Activated naive CD4-positive, alpha-beta T cell treated with anti-CD3 and anti-CD28 coated beads, Interleukin-2, amount 50 U/mL, for 24 hours (primary cell): Measurements from ENCODE around the gene PDE9A.
A peak's percentile ranks its signal among the peaks of the same experiment; 100 is the strongest.

Experiments
- H3K27ac Mint-ChIP-seq: one replicate; pipeline ENCODE4 v1.8.0; 2021; ENCODE audit warnings: mild to moderate bottlenecking, mixed read lengths
- H3K27me3 Mint-ChIP-seq: one replicate; pipeline ENCODE4 v1.8.0; 2021; ENCODE audit warnings: mixed read lengths
- H3K36me3 Mint-ChIP-seq: one replicate; pipeline ENCODE4 v1.8.0; 2021; ENCODE audit warnings: mixed read lengths
- H3K4me1 Mint-ChIP-seq: one replicate; pipeline ENCODE4 v1.8.0; 2021; ENCODE audit warnings: mixed read lengths
- H3K4me3 Mint-ChIP-seq: one replicate; pipeline ENCODE4 v1.8.0; 2021; ENCODE audit warnings: mild to moderate bottlenecking, mixed read lengths
- H3K9me3 Mint-ChIP-seq: one replicate; pipeline ENCODE4 v1.8.0; 2021; ENCODE audit warnings: mixed read lengths

The PDE9A gene

DNA sequence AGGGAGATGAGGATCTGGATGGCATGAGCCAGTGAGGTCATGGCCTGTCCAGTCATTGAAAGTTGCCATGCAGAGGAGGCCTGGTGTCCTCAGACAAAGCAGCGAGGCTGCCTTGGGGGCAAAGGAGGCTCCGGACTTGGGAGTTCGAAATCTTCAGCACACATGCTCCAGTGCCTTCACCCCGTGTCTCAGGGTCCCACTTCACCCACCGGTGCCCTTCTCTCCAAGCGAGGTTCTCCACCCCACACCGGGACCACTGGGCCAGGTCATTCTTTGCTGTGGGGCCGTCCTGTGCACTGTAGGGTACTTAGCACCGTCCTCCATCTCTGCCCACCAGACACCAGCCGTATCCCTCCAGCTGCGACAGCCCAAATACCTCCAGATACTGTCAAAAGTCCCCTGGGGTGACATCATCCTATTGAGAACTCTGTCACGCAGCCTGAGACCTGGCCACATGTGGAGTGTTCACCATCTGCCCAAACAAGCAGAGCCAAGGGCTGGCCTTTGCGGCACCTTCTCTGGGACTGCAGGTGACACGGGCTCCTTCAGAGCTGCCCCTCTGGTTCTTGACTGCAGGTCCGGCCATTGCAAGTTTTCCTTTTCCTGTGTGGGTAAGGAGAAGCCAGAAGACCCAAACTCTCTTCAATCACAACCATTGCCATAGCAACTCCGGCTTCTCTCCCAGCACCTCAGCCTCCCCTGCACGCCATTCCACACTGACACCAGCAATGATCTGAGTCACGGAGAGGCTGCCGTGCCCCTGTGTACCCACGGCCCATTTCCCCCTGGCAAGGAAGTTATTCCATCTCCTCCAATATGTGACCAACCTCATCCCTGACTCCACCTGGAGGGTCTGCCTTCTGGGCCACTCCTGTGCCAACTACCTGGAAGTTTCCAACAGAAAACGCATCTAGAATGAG, 20.4 kb upstream of the PDE9A start:
- Mint-ChIP-seq H3K4me3 (no peak overlapping the region), H3K27ac (no peak overlapping the region), H3K36me3 (no peaks in the 10 kb centered on the region), H3K9me3 (no peaks in the 10 kb centered on the region), H3K27me3 (no peaks in the 10 kb centered on the region), H3K4me1 (no peaks in the 10 kb centered on the region)

DNA sequence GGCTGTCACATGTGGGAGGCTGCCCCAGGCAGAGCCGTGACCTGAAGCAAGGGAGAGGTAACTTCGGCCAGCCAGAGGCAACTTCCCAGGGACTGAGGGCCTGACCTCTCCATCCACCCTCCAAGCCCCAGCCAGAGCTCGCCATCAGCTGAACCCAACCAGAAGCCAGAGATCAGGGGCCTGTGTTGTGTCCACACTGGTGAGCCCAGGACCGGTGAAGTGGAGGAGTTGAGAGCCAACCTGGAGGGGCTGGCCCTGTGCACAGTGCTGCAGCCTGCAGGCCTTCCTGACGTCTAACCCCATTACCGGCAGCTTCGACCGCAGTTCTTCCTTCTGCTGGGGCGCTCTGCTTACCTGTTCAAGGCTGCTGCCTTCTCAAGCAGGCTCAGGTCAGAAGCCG, 19.6 kb upstream of the PDE9A start:
- no peak overlapping the region for H3K4me3 Mint-ChIP-seq

DNA sequence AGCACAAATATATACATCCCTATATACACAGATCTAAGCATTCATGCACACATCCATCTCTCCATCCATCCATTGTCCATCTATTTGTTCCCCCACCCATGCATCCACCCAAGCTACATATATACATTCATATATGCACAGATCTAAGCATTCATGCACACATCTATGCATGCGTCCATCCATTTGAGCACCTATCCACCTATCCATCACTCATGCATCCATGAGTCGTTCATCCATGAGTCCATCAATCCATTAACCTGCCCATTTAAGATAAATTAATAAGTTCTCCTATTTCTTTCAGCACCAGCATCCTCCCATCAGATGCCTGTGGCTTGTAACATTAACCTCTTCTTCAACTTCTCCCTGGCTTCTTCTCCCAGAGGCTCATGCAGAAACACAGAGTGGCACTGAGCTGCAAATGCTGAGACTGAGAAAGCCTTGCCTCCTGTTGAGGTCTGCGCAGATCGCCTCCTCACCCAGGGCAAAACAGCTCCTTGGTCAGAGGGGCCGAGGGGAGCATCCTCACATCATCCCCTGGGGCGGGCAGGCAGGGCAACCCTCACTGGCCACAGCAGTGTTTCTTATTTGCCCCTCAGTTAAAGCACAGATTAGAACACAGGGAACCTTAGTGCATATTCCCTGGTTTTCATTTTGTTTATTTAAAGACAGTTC, 17.4 kb upstream of the PDE9A start:
- H3K27ac Mint-ChIP-seq: no peak overlapping the region
- no peaks in the 10 kb centered on the region for H3K27me3 Mint-ChIP-seq
- no peaks in the 10 kb centered on the region for H3K36me3 Mint-ChIP-seq
- no peaks in the 10 kb centered on the region for H3K4me1 Mint-ChIP-seq
- H3K4me3 Mint-ChIP-seq: no peak overlapping the region
- no peaks in the 10 kb centered on the region for H3K9me3 Mint-ChIP-seq

More for the DNA sequence above, 19.6 kb upstream of the PDE9A start:
- no peaks in the 10 kb centered on the region for H3K9me3 Mint-ChIP-seq
- H3K27me3 Mint-ChIP-seq: no peaks in the 10 kb centered on the region
- no peaks in the 10 kb centered on the region for H3K36me3 Mint-ChIP-seq
- H3K27ac Mint-ChIP-seq: no peak overlapping the region
- no peaks in the 10 kb centered on the region for H3K4me1 Mint-ChIP-seq

GRCh38 chr21:42636520-42637266, 16.7 kb upstream of the PDE9A start:
- Mint-ChIP-seq H3K4me3 (no peak overlapping the region), H3K27ac (no peak overlapping the region), H3K9me3 (no peaks in the 10 kb centered on the region), H3K4me1 (no peaks in the 10 kb centered on the region), H3K36me3 (no peaks in the 10 kb centered on the region), H3K27me3 (no peaks in the 10 kb centered on the region)

DNA sequence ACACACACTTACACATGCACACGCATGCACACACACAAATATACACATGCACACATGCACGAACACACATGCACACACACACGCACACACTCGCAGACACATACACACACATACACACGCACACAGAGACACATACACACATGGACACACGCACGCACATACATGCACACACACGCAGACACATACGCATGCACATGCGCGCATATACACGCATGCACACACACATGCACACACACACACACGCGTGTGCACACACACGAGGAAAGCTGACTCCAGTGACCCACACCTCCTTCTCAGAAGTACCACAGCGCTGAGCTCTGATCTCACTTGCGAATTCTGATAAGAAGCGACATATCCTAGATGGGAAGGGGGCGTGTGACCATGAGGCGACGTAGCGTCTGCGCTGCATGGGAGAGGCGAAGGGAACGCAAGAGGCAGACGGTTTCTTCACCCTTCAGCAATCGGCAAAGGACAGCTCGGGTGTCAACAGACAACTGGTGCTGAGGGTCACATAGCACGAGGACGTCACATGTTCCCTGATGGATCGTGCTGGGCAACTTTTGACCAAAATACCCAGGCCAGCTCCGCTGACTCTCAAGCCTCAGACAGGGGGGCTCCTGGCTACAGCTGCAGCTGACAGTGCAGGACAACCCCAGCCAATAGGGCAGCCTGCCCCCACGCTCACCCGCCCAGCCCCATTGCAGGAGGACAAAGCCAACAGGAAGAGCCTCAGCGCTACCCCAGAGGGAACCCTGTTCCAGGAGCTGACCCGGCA, 16.0 kb upstream of the PDE9A start:
- Mint-ChIP-seq H3K27me3 (no peaks in the 10 kb centered on the region), H3K4me3 (no peak overlapping the region), H3K9me3 (no peaks in the 10 kb centered on the region), H3K4me1 (no peaks in the 10 kb centered on the region), H3K36me3 (no peaks in the 10 kb centered on the region), H3K27ac (no peak overlapping the region)

DNA sequence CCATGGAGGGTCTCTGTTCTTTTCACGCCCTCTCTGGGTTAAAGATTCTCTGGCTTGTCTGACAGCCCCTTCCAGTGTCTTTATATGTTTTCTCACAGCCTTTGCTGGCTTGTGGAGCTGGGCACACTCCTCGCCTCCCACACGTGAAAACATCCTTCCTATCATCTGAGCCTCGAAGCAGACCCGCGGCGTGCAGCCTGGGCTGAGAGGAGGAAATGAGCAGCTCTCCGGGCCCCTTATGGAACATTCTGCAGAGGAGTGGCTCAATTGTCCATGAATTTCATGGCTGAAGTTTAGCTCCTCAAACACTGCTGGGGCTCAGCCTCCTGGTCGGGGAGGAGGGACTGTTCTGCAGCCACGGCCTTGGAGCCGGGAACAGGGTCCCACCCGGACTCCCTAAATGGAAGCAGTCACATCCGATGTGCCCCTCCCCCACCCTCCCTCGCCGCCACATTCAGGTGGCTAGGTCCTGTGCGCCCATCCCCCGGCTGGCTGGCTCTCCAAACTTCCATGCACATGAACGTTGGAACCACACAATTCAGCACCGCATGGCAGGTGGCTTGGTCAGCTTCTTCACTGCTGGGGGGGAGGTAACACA, 15.1 kb upstream of the PDE9A start:
- Mint-ChIP-seq H3K36me3 (no peaks in the 10 kb centered on the region), H3K27me3 (no peaks in the 10 kb centered on the region), H3K4me1 (no peaks in the 10 kb centered on the region), H3K4me3 (no peak overlapping the region), H3K27ac (no peak overlapping the region), H3K9me3 (no peaks in the 10 kb centered on the region)

DNA sequence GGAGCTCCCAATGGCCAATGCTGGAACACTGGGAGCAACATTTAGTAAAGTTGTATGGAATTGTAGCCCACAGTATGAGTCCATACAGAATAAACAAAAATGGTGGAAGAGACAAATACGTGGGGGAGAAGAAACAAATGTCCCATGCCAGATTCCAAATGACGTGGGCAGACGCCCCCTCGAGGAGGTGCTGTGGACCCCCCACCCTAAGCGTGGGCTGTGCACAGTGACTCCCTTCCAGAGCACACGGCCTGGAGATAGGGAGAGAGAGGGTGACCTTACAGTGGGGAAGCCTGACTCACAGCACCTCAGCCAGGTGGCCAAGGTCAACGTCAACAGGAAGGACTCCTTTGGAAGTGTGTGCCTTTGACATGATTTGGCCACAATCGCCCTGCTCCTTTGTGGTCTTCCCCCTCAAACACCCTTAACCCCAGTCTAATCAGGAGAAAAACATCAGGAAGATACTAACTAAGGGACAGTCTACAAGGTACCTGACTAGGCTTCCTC, 13.7 kb upstream of the PDE9A start:
- Mint-ChIP-seq H3K36me3 (no peaks in the 10 kb centered on the region), H3K4me3 (no peak overlapping the region), H3K27ac (no peak overlapping the region), H3K9me3 (no peaks in the 10 kb centered on the region), H3K27me3 (no peaks in the 10 kb centered on the region), H3K4me1 (no peaks in the 10 kb centered on the region)

DNA sequence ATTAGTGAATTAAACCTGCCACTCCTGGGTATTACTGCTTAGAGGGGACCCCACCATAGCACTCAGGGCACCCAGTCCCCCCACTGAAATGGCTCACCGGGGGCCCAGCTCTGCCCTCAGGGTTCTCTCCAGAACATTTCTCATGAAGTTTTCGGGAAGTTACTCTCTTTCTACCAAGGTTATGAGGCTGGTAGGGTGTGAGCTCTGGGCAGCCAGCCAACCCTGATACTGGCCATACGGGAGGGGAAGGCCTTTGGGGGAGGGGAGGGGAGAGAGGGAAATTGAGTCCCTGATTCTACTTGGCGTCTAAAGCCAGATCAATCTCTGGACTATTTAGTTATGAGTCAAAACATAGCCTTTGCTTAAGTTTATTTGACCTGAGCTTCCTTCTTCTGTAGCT, 12.9 kb upstream of the PDE9A start:
- Mint-ChIP-seq H3K27me3 (no peaks in the 10 kb centered on the region), H3K9me3 (no peaks in the 10 kb centered on the region), H3K4me3 (no peak overlapping the region)

DNA sequence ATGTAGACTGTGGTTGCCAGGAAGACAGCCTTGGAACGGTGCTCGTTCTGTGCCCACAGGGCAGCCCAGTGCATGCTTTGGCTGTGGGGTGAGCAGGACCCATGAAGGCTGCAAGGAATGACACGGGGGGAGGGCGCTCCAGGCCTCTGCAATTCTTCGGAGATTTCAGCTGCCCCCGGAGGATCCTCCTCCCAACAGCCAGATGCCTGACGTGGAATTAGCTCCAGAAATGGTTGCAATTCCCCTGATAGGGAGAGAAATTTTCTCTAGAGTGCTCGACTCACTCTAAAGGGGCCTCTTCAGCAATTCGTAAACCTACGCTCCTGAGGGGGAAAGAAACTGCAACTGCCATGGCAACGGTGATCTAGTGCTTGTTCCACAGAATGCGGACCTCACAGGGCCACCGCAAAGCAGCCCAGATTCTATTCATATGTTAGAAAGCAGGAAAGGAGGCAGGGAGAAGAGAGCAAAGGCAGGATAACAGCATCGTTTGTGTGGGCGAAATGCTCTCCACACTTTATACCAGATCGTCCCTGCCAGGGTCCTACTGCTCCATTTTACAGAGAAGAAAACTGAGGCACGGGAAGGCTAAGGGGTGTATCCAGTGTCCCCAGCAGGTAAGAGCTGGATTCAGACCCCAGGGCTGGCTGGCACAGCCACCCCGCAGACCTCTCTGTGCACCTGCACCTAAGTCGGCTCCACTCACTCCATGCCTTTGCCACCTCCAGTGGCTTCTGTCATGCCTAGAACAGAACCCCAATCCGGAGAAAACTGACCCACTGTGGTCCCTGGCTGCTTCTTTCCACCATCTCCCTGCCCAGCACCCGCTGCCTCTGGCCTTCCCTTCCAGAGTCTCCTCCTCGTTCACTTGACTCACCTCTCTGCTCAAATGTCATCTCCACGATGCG, 11.9 kb upstream of the PDE9A start:
- H3K27me3 Mint-ChIP-seq: no peaks in the 10 kb centered on the region
- no peaks in the 10 kb centered on the region for H3K36me3 Mint-ChIP-seq
- H3K27ac Mint-ChIP-seq: no peak overlapping the region
- H3K4me1 Mint-ChIP-seq: no peaks in the 10 kb centered on the region
- H3K9me3 Mint-ChIP-seq: no peaks in the 10 kb centered on the region
- no peak overlapping the region for H3K4me3 Mint-ChIP-seq

More for the DNA sequence above, 12.9 kb upstream of the PDE9A start:
- H3K27ac Mint-ChIP-seq: no peak overlapping the region
- H3K36me3 Mint-ChIP-seq: no peaks in the 10 kb centered on the region
- H3K4me1 Mint-ChIP-seq: no peaks in the 10 kb centered on the region

- Mint-ChIP-seq H3K27ac (no peak overlapping the region), H3K4me1 (no peaks in the 10 kb centered on the region), H3K27me3 (no peaks in the 10 kb centered on the region), H3K36me3 (no peaks in the 10 kb centered on the region), H3K4me3 (no peak overlapping the region), H3K9me3 (no peaks in the 10 kb centered on the region)
Measured at GRCh38 chr21:42642219-42642745, 11.1 kb upstream of the PDE9A start.

DNA sequence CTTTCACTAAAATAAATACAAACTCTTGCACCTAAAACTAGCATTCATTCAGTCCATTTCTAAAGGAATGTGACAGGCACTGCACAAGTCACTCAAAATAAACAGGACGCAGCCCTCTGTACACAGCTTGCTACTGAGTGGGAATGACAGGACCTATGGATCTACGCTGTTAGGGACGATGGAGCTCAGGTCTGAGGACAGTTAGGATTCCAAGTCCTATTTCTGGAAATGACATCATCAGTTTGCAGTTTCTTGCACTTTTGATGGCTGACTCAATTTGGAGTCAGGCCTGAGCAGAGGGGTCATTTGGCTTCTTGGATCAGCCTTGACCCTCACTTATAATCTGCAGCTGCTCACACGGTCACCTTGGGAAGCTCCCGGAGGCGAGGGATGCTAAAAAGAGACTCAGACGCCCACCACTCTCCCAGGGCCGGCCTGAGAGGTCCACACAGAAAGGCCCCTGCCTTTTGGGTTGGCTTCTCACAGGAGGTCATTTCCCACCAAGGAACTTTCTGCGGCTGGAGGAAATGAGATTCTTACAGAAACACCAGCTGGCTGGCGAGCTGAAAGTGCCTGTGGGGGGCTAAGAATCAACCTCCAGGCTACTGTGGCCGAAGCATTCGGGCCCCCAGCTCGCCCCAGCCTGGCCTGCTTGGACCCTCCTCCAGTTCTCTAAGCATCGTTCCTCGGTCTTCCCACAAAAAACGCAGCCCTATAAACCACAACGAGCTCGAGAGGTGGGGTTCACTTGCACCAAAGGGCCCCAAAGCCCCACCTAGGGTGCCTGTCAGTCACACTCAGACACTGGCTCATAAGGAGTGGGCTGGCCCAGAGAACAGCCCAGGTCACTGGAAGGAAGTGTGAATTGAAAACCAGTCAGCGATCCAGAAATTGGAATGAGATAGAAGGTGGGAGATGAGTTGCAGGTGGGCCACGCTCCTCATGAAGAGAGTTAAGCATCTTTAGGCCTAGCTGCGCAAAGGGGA, 8.9 kb upstream of the PDE9A start:
- Mint-ChIP-seq H3K36me3 (no peaks in the 10 kb centered on the region), H3K4me3 (no peak overlapping the region), H3K4me1 (no peaks in the 10 kb centered on the region), H3K27me3 (no peaks in the 10 kb centered on the region), H3K9me3 (no peaks in the 10 kb centered on the region), H3K27ac (peak overlapping the region; percentile 85)

DNA sequence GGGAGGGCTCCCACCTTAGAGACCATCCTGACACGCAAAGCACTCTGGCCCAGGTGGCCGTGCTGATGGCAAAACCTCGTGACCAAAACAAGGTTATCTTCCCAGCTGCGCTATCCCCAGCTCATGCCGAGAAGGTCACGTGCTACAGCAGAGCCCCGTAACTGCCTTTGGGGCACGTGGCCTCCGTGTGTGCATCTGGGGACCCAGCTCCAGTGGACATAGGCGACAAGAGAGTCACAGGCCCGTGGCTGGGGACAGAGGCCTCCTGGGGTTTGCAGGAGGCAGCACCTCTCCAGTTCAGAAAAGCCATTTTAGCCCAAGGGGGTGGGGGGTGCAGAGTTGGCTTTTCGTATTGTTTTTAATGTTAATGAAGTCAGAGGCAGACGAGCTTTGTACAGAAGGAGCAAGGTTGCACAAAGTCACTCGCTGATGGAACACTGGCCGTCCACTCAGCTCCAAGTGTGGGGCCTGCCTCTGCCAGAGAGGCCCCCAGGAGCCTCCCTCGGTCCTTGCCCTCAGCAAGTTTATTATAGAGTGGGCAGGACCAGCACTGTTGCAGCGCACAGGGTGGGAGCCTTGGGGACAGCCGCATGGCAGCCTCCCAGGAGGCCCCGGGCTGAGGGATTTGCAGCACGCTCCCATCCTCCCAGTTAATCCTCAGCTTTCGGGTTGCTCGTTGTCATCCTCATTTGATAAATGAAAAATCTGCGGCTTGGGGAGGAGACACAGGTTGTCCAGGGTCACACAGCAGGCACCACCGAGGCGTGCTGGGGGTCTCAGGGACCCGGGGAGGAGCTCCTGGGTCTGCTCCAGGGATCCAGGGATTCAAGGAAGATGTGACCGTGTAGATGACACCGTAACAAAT, 8.0 kb upstream of the PDE9A start:
- Mint-ChIP-seq H3K4me3 (no peak overlapping the region), H3K36me3 (no peaks in the 10 kb centered on the region), H3K27me3 (no peaks in the 10 kb centered on the region), H3K9me3 (no peaks in the 10 kb centered on the region), H3K27ac (no peak overlapping the region), H3K4me1 (no peaks in the 10 kb centered on the region)
